HFF-Myc (cell line): Measurements from ENCODE around the gene KIAA1549.

Experiments used
- DNase-seq: peaks from one replicate; pipeline ENCODE4 v3.0.0-alpha.2; 2011; ENCODE audit warnings: low read depth; ENCODE audit errors: extremely low read depth
- H3K4me3 ChIP-seq: replicated peaks from 2 replicates; pipeline ENCODE4 v1.5.1; 2011; ENCODE audit warnings: low read depth, mild to moderate bottlenecking, control low read depth, low read length
- CTCF ChIP-seq: IDR thresholded peaks from 2 replicates; pipeline ENCODE4 v1.5.1; 2012; ENCODE audit warnings: mild to moderate bottlenecking, low read depth, low read length, control low read depth; ENCODE audit errors: missing control alignments

The KIAA1549 gene

GRCh38 chr7:138975343-138976104 lies 5.7 kb downstream of the KIAA1549 start:
- no peak for DNase-seq
- TF ChIP-seq CTCF: no peak
- H3K4me3 ChIP-seq: no peak overlapping the region

GRCh38 chr7:138974675-138975292 lies 6.4 kb downstream of the KIAA1549 start:
- TF ChIP-seq CTCF: no peak
- H3K4me3 ChIP-seq: no peak overlapping the region
- DNase-seq: no peak

GRCh38 chr7:138974103-138974502 lies 7.1 kb downstream of the KIAA1549 start:
- no peak for DNase-seq
- no peak for TF ChIP-seq CTCF
- no peak overlapping the region for H3K4me3 ChIP-seq

- TF ChIP-seq CTCF: no peak
- no peak overlapping the region for H3K4me3 ChIP-seq
- DNase-seq: no peak
Observed at GRCh38 chr7:138970952-138971351, 10.2 kb downstream of the KIAA1549 start.

GRCh38 chr7:138970446-138970845 lies 10.7 kb downstream of the KIAA1549 start:
- no peak overlapping the region for H3K4me3 ChIP-seq
- TF ChIP-seq CTCF: no peak
- no peak for DNase-seq

- TF ChIP-seq CTCF: no peak
- H3K4me3 ChIP-seq: no peak overlapping the region
- no peak for DNase-seq
Observed at GRCh38 chr7:138967159-138967558, 14.0 kb downstream of the KIAA1549 start.
